NK-92 (cell line): Measurements from ENCODE around the gene TTN.

Experiments used
- DNase-seq: peaks from one replicate; lab custom pipeline; 2025; ENCODE audit not compliant: unreplicated experiment; lab: John Stamatoyannopoulos, UW

Gene TTN

DNA sequence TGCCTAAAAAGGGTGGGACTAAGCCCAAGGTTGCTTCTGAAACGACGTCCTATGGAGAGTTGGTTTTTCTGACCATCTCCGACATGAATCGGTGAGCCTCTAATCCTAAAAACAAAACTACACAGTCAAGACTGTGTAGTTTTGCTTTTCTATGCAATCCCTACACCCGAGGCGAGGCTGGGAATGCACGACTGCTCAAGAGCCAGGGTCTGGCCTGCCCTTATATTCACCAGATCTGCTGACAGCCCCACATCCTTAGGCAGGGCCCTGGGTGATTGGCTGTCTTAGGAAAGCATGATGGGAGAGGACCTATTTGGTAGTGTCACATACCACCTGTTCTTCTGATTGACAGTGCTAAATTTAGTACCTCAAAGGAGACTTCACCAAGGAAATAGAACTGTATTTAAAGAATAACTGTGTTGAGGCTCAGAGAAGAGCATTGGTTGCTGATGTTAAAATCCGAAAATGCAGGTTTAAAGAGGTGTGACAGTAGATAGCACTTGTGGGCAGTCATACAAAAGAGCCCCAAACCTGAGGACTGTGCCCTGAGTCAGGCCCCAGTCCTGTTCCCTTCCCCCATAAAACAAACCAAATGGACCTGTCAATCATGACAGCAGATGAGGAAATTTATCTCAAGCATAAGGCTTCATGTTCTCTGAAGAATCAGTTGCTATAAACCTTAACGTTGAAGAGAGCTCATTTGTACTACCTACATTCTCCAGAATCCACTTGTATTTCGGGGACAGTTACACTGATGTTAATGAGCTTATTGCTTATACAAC lies at the start of gene TTN:
TTN (minus strand) TSS at position 197 of the 782 bp plus-strand sequence. CDS start 2,781 bp downstream, outside the sequence.
- no peak for DNase-seq

DNA sequence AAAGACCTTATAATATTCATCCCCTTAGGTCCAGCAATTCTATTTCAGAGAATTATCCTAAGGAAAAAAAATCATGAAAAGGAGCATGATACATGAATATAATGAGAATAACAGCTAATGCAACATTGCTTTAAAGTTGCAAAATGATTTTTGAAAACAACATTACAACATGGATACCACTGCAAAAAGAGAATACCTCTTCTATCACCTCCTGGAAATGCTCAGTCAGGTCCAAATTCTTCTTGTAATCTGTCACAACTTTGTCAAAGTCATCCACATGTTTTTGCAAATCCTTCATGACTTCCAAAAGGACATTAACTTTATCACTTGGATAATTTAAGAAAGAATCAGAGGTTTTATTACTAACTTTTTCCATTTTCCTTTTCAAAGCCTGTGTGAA lies 47.9 kb upstream of the TTN start:
- no peak for DNase-seq

GRCh38 chr2:178848335-178848734 lies 41.1 kb upstream of the TTN start:
- DNase-seq = no peak

DNA sequence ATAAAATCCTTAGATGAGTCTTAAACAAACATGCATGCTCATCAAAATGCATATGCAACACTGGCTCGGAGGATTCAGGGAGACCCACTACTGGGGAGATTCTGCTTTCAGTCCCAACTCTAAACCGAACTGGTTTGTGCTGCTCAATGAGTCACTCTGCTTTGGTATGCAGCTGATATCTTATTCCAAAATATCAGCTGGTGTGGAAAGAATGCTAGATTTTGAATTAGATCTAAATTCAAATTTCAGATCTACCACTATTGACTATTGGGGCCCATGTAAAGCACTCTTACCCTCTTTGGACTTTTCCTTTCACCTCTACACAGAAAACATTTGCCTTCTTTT lies 39.2 kb upstream of the TTN start:
- no peak for DNase-seq

DNA sequence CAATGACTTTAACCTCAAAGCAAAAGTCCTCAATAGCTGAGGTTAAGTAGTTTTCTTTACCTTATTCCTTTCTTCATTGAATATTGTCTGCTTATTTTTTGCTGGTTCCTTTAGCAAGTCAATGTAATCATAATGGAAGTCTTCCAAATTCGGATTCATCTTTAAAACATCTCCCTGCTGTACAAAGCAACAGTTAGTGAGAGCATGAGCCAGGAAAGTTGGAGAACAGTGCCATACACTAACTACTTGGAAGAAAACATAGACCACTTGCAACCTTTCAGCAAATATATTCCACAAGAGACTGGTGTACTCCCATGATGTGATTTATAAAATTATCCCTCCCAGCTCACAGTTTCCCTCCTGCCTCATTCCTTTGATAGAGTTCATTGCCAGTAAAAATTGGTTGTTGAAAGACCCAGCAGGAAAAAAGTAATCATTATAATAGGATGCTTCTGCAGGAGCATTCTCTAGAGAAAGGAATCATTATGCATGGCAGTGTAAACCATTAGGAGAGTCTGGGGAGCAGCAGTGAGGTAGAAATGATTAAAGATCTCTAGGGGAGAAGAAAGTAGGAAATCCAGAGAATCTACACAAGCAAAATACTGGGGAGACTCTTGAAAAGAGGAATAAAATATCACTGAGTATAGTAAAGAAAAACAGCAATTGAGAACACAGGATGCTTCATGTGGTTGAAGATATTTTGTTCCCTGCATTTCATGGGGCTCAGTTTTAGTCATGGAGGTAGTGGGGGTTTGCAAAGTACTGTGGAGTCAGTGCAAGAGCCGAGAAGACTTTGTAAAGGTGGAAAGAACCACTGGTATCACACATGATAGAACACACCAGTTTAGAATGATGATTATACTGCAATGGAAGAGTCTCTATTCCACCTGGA lies 38.6 kb upstream of the TTN start:
- no peak for DNase-seq

GRCh38 chr2:178844701-178845100 lies 37.5 kb upstream of the TTN start:
- no peak for DNase-seq

DNA sequence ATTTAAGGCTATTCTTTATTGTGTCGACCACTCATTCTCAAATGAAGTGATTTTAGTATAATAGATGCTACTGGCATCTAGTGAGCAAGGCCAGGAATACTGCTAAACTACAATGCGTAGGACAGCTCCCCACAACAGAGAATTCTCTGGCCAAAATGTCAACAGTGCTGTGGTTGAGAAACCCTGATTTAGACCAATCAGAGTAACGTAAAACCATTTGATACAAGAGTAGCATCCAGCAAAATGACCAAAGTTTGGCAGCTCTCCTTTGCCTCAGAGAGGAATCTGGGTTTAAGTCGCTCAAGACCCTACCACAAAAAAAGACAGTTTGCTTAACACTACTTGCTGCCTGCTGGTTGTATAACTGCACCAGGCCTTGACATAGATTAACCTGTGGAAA lies 37.0 kb upstream of the TTN start:
- DNase-seq = no peak

DNA sequence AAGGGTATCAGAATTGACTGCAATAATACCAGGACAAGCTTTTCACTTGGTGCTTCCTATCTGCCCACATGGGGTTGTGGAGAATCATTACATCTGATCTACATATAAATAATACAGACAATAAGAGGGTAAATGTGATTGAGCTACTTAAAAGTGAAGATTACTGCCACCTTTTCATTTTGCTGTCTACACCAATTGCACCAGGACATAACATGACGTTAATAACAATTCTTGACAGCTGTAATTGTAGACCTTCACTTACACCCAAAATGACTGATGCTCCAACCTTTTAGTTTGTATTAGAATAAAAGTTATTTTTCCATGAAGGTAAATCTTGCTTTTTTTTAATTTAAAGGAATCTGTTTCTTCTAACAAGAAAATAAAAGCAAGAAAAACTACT lies 36.5 kb upstream of the TTN start:
- DNase-seq = no peak

DNA sequence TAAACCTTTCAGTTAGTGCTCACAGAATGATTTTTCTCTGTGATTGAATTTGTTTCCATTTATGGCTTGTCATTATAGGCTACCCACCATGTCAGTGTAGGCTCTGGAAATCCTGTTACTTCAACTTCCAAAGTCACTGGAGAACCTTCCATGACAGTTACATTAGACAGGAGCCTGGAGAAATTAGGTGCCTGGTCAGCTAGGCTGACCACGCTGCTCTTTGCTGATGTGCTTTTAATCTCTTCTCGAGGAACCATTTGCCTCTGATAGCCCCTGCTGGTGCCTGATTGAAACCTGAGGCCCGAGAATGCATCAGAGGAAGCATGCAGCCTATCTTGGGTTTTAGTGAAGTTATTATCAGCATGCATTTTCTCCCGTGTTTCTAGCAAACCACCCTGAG lies 29.6 kb upstream of the TTN start:
- no peak for DNase-seq

DNA sequence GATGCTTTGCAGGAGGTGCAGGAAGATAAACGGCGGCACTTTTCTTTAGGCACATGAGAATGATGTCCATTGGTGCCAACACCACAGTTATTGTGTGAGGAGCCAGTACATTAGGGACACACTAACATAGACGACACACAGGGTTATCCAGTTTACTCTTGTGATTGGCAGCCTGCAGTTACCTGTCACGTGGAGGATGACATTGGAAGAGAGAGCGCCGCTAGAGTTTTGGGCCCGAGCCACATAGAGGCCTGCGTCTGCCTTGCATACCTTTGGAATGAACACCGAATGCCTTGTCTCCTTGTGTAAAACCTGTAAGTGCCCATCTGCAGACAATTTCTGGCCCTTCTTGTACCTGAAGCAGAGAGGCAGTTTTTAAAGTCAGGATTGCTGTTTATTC lies 26.9 kb upstream of the TTN start:
- DNase-seq = no peak

DNA sequence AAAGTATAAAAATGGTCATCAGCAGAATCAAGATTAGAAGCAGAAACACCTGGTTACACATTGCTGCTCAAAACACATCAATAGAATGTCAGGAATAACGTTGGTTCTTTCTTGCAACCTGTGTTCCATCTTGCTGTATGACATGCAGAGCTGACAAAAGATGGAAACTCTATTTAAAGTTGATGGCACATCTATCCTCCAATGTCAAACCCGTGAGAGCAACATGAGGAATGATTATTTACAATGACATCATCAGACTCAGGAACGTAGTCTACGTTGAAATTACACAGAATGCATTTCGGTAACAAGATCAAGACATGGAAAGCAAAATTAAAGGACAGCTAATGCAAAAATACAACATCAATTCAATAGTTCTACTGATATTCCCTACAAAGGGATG lies 26.2 kb upstream of the TTN start:
- no peak for DNase-seq

- no peak for DNase-seq
Measured at GRCh38 chr2:178830451-178830850, 23.2 kb upstream of the TTN start.

DNA sequence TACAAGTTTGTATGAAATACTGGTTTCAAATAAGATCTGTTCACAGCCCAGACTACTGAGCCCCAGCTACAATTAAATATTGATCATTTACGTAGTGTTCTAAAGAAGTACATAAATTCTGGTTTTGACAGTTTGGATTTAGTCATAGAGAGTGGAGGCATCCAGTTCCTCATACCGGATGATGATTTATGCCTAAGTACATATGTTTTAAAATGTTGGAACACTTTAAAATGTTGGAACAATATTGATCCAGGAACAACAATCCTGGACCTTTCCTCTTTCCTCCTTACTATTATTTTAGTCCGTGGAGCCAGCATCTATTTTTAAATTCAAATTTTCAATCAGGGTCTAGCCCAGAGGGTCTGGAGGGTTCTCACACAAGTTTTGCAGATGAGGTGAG lies 22.8 kb upstream of the TTN start:
- no peak for DNase-seq

GRCh38 chr2:178829299-178829960 lies 22.2 kb upstream of the TTN start:
- no peak for DNase-seq

- DNase-seq = no peak
Measured at GRCh38 chr2:178828486-178828881, 21.3 kb upstream of the TTN start.

DNA sequence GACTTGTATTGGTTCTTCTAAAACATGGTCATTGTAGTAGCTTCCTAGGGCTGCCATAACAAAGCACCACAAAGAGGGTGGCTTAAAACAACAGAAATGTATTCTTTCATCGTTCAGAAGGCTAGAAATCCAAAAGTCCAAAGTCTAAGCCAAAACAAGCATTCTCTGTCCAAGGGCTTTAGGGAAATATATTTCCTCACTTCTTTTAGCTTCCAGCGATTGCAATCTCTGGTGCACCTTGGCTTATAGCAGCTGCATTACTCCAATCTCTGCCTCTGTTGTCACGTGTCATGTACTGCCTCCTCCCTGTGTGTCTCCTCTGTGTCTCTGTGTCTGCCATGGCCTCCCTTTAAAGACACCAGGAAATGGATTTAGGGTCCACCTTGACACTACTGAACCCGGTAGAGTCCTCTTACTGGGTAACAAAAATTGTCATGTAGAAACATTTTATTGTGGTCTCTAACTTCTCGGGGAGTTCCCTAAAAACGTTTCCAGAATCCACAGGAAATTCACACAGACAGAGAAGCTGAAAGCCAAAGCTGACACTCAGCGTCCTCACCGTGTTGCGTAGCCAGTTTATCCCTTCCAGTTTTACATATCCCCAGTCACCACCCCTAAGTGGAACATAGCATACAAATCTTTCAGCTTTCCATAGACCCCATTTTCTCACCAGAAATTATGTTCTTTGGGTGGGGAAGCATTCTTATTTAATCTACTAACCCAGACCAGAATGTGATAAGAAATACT lies 20.7 kb upstream of the TTN start:
- no peak for DNase-seq

DNA sequence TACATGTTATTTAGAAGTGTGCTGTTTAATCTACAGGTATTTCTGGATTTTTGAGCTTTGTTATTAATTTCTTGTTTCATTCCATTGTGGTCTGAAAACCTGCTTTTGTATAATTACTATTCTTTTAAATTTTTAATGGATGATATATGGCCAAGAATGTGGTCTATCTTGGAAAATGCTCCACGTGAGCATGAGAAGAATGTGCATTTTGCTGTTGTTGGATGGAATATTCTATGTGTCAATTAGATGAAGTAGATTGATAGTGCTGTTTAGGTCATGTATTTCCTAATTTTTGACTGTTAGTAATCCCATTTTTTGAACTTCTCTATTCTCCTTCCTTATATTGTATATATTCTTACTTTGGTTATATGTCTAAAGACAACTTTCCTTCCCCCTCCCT lies 19.9 kb upstream of the TTN start:
- DNase-seq = no peak

- no peak for DNase-seq
Measured at GRCh38 chr2:178825183-178825582, 18.0 kb upstream of the TTN start.

DNA sequence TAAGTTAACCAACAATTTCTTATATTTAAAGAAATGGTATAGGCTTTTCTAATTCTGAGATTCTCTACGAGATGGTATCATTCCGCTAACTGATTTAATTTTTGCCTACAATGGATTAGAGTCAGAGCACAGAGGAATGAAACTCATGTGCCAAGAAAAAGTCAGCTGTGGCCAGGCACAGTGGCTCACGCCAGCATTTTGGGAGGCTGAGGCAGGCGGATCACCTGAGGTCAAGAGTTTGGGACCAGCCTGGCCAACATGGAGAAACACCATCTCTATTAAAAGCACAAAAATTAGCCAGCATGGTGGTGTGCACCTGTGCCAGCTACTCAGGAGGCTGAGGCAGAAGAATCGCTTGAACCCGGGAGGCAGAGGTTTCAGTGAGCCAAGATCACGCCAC lies 17.0 kb upstream of the TTN start:
- no peak for DNase-seq

- DNase-seq = no peak
Measured at GRCh38 chr2:178819992-178820391, 12.8 kb upstream of the TTN start.
